HL-60 (cell line): ENCODE measurements around the gene LRFN2.

Source experiments
- GABPA ChIP-seq: IDR thresholded peaks from 2 replicates; pipeline ENCODE4 v1.6.1; 2012; ENCODE audit warnings: low read depth
- POLR2AphosphoS5 ChIP-seq: IDR thresholded peaks from 2 replicates; pipeline ENCODE4 v1.6.1; 2012; ENCODE audit warnings: low read depth
- REST ChIP-seq: IDR thresholded peaks from 2 replicates; pipeline ENCODE4 v1.6.1; 2012; ENCODE audit warnings: low read depth; ENCODE audit not compliant: insufficient replicate concordance
- SPI1 ChIP-seq: IDR thresholded peaks from 2 replicates; pipeline ENCODE4 v1.6.1; 2012; ENCODE audit warnings: low read depth, mild to moderate bottlenecking, borderline replicate concordance
- TF ChIP-seq, protein P1 (sequence below): IDR thresholded peaks from one replicate; pipeline ENCODE4 v1.5.1; 2011; ENCODE audit warnings: low read length, control low read depth, inconsistent platforms; ENCODE audit not compliant: insufficient read depth

DNA sequence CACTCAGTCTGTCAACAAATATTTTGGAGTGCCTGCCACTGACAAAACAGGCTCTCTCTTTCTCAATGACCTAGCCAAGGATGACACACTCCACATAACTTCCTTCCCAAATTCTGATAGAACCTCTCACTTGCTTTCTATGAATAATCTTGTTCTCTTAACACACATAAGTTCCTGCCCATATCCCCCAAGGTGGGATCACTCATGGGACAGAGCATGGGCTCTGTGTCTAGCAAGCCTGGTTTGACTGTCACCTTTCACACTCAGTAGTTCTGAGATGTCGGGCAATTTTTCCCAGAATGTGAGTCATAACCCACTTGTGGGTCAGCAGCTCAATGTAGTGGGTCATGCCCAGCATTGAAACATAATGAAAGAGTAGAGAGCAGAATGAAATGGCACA, 78.1 kb downstream of the LRFN2 start:
- TF ChIP-seq, protein P1, sequence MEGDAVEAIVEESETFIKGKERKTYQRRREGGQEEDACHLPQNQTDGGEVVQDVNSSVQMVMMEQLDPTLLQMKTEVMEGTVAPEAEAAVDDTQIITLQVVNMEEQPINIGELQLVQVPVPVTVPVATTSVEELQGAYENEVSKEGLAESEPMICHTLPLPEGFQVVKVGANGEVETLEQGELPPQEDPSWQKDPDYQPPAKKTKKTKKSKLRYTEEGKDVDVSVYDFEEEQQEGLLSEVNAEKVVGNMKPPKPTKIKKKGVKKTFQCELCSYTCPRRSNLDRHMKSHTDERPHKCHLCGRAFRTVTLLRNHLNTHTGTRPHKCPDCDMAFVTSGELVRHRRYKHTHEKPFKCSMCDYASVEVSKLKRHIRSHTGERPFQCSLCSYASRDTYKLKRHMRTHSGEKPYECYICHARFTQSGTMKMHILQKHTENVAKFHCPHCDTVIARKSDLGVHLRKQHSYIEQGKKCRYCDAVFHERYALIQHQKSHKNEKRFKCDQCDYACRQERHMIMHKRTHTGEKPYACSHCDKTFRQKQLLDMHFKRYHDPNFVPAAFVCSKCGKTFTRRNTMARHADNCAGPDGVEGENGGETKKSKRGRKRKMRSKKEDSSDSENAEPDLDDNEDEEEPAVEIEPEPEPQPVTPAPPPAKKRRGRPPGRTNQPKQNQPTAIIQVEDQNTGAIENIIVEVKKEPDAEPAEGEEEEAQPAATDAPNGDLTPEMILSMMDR = no peak
- TF ChIP-seq POLR2AphosphoS5 (no peak), GABPA (no peak), REST (no peak), SPI1 (no peak)
